IMR-90 (cell line): ENCODE measurements around the gene USP9X. TPM values are rescaled to one million over a fixed set of nuclear protein-coding genes. Genes with fewer than 3 reads are reported as not detected.

Source experiments
- ATAC-seq: fragments of 200-7000 bp; cut with Tn5 transposase; 2 replicates; pipeline ENCODE4 v1.9.1; 2020; ENCODE audit warnings: low read depth, mild to moderate bottlenecking, moderate library complexity
- BruUV-seq: library from RNA; stranded (reverse); fragments of 400-500 nt; replicated peaks from 2 replicates; lab custom pipeline; 2021; lab: Mats Ljungman, UMichigan
- CTCF ChIA-PET: fragments of 300-600 bp; formaldehyde crosslinking; extraction: SDS; loops from one replicate; lab custom pipeline; 2021; ENCODE audit warnings: antibody characterized with exemption; lab: Yijun Ruan, JAX
- POLR2A ChIA-PET: fragments of 300-600 bp; sonication (Branson Sonifier 250); formaldehyde crosslinking; loops from one replicate; lab custom pipeline; 2022; ENCODE audit warnings: antibody characterized with exemption; ENCODE audit not compliant: unreplicated experiment; lab: Charles Lee
- DNase-seq: peaks from one replicate; pipeline ENCODE4 v3.0.0; 2013
- H2AFZ ChIP-seq: replicated peaks from 2 replicates; pipeline ENCODE3; 2013; ENCODE audit warnings: low read length, mild to moderate bottlenecking; ENCODE audit not compliant: poor library complexity
- H2AK5ac ChIP-seq: 2 replicates; pipeline ENCODE4 v1.6.1; 2013; ENCODE audit warnings: low read depth, low read length, inconsistent platforms
- H2AK9ac ChIP-seq: replicated peaks from 2 replicates; pipeline ENCODE3; 2013; ENCODE audit warnings: mild to moderate bottlenecking, low read depth, low read length, moderate library complexity; ENCODE audit not compliant: poor library complexity
- H2BK120ac ChIP-seq: 2 replicates; pipeline ENCODE4 v1.6.1; 2013; ENCODE audit warnings: low read depth, low read length, inconsistent platforms
- H2BK15ac ChIP-seq: 3 replicates; pipeline ENCODE4 v1.6.1; 2013; ENCODE audit warnings: low read depth, low read length, inconsistent platforms
- H2BK20ac ChIP-seq: 2 replicates; pipeline ENCODE4 v1.6.1; 2013; ENCODE audit warnings: low read depth, mild to moderate bottlenecking, inconsistent platforms, low read length, moderate library complexity
- H2BK5ac ChIP-seq: 2 replicates; pipeline ENCODE4 v1.6.1; 2013; ENCODE audit warnings: mild to moderate bottlenecking, low read depth, low read length, inconsistent platforms; ENCODE audit not compliant: poor library complexity, severe bottlenecking
- H3K14ac ChIP-seq: replicated peaks from 2 replicates; pipeline ENCODE4 v1.6.1; 2013; ENCODE audit warnings: low read depth, low read length, inconsistent platforms
- H3K18ac ChIP-seq: 2 replicates; pipeline ENCODE4 v1.6.1; 2013; ENCODE audit warnings: low read depth, low read length, control low read depth
- H3K23ac ChIP-seq: 2 replicates; pipeline ENCODE4 v1.6.1; 2013; ENCODE audit warnings: low read depth, low read length, inconsistent platforms
- H3K27ac ChIP-seq: 2 replicates; pipeline ENCODE4 v1.5.1; 2013; ENCODE audit warnings: mild to moderate bottlenecking, control low read depth, low read length; ENCODE audit not compliant: insufficient read depth
- H3K27me3 ChIP-seq: 2 replicates; pipeline ENCODE4 v1.6.1; 2013; ENCODE audit warnings: low read length; ENCODE audit not compliant: control insufficient read depth, insufficient read depth
- H3K36me3 ChIP-seq: 2 replicates; pipeline ENCODE4 v1.6.1; 2013; ENCODE audit warnings: low read length, mixed read lengths; ENCODE audit not compliant: control insufficient read depth, insufficient read depth
- H3K4ac ChIP-seq: 2 replicates; pipeline ENCODE4 v1.6.1; 2013; ENCODE audit warnings: low read depth, low read length, inconsistent platforms
- H3K4me1 ChIP-seq: 2 replicates; pipeline ENCODE4 v1.6.1; 2013; ENCODE audit warnings: low read length, mixed read lengths; ENCODE audit not compliant: control insufficient read depth, insufficient read depth
- H3K4me2 ChIP-seq: 2 replicates; pipeline ENCODE4 v1.6.1; 2013; ENCODE audit warnings: low read depth, mild to moderate bottlenecking, control low read depth, low read length, moderate library complexity
- H3K4me3 ChIP-seq: 2 replicates; pipeline ENCODE4 v1.5.1; 2013; ENCODE audit warnings: low read depth, mild to moderate bottlenecking, control low read depth, low read length, moderate library complexity; ENCODE audit not compliant: insufficient read depth
- H3K56ac ChIP-seq: 2 replicates; pipeline ENCODE4 v1.6.1; 2013; ENCODE audit warnings: low read length, inconsistent platforms; ENCODE audit not compliant: insufficient read depth; ENCODE audit errors: extremely low read depth
- H3K79me1 ChIP-seq, 2 experiments: 2 replicates each; pipeline ENCODE4 v1.6.1; 2013; ENCODE audit warnings: low read length in 2 of 2, inconsistent platforms in 1 of 2, low read depth in 1 of 2
- H3K9ac ChIP-seq: 2 replicates; pipeline ENCODE4 v1.6.1; 2013; ENCODE audit warnings: low read depth, low read length, control low read depth
- H3K9me1 ChIP-seq: 2 replicates; pipeline ENCODE4 v1.6.1; 2013; ENCODE audit warnings: low read length, inconsistent platforms; ENCODE audit not compliant: insufficient read depth
- H3K9me3 ChIP-seq: 2 replicates; pipeline ENCODE4 v1.6.1; 2013; ENCODE audit warnings: low read length; ENCODE audit not compliant: control insufficient read depth, insufficient read depth
- H4K20me1 ChIP-seq: 2 replicates; pipeline ENCODE4 v1.6.1; 2013; ENCODE audit warnings: low read length, inconsistent platforms; ENCODE audit not compliant: insufficient read depth
- H4K5ac ChIP-seq: 2 replicates; pipeline ENCODE4 v1.6.1; 2013; ENCODE audit warnings: mild to moderate bottlenecking, low read depth, low read length, control low read depth
- H4K8ac ChIP-seq, 2 experiments: 2 replicates each; pipeline ENCODE4 v1.6.1; 2013; ENCODE audit warnings: low read depth in 2 of 2, low read length in 2 of 2, control low read depth in 1 of 2, inconsistent platforms in 1 of 2
- H4K91ac ChIP-seq: 2 replicates; pipeline ENCODE4 v1.6.1; 2013; ENCODE audit warnings: low read depth, low read length, inconsistent platforms; ENCODE audit not compliant: insufficient read depth
- BHLHE40 ChIP-seq: fragments of 150-350 bp; IDR thresholded peaks from 2 replicates; pipeline ENCODE4 v1.6.1; 2016; ENCODE audit warnings: mild to moderate bottlenecking, low read depth, low read length
- CEBPB ChIP-seq: IDR thresholded peaks from 2 replicates; pipeline ENCODE4 v1.6.1; 2012; ENCODE audit warnings: low read depth, low read length, improper control_type of control experiment
- CHD1 ChIP-seq: IDR thresholded peaks from 2 replicates; pipeline ENCODE4 v1.6.1; 2012; ENCODE audit warnings: low read depth, low read length, improper control_type of control experiment
- ELK1 ChIP-seq: fragments of 150-350 bp; IDR thresholded peaks from 2 replicates; pipeline ENCODE4 v1.6.1; 2016; ENCODE audit warnings: low read depth, mild to moderate bottlenecking, low read length, moderate library complexity, borderline replicate concordance
- FOS ChIP-seq: fragments of 150-350 bp; IDR thresholded peaks from 2 replicates; pipeline ENCODE4 v1.6.1; 2016; ENCODE audit warnings: low read depth, low read length
- MAFK ChIP-seq: IDR thresholded peaks from 2 replicates; pipeline ENCODE4 v1.6.1; 2012; ENCODE audit warnings: low read depth, low read length, improper control_type of control experiment
- NFE2L2 ChIP-seq: fragments of 150-350 bp; IDR thresholded peaks from 2 replicates; pipeline ENCODE4 v1.6.1; 2016; ENCODE audit warnings: low read depth, mild to moderate bottlenecking, low read length
- POLR2A ChIP-seq: IDR thresholded peaks from 2 replicates; pipeline ENCODE4 v1.6.1; 2012; ENCODE audit warnings: mild to moderate bottlenecking, low read depth, low read length
- RAD21 ChIP-seq: IDR thresholded peaks from 2 replicates; pipeline ENCODE4 v1.6.1; 2012; ENCODE audit warnings: low read length, improper control_type of control experiment
- RCOR1 ChIP-seq: IDR thresholded peaks from 2 replicates; pipeline ENCODE4 v1.6.1; 2012; ENCODE audit warnings: mild to moderate bottlenecking, low read length, improper control_type of control experiment; ENCODE audit not compliant: insufficient replicate concordance
- RFX5 ChIP-seq: IDR thresholded peaks from 2 replicates; pipeline ENCODE4 v1.8.0; 2012; ENCODE audit warnings: low read depth, mild to moderate bottlenecking, low read length, moderate library complexity
- SMC3 ChIP-seq: fragments of 150-350 bp; IDR thresholded peaks from 2 replicates; pipeline ENCODE4 v1.6.1; 2016; ENCODE audit warnings: low read depth, mild to moderate bottlenecking, antibody characterized with exemption, low read length, moderate library complexity
- WGBS, 2 experiments: methylation state at CpG; one replicate each; pipeline versions ENCODE4 v1.1.5 to v1.1.7; 2013; ENCODE audit warnings: missing lambda C conversion rate in 2 of 2; ENCODE audit not compliant: insufficient read length in 1 of 2; ENCODE audit errors: extremely low coverage in 2 of 2; 5-methylcytosine and 5-hydroxymethylcytosine counted together
- dilution Hi-C: fragments of 300-500 bp; cut with HindIII; formaldehyde crosslinking; loops from one replicate; pipeline ENCODE4 v1.14.3; 2018; ENCODE audit warnings: low sequenced_read_pairs; ENCODE audit not compliant: unreplicated experiment
- in situ Hi-C: fragments of 300-500 bp; cut with MboI; formaldehyde crosslinking; loops from 3 replicates; pipeline ENCODE4 v1.14.3; 2019; ENCODE audit warnings: low sequenced_read_pairs, inconsistent platforms, mixed read lengths
- intact Hi-C: fragments of 100-400 bp; cut with micrococcal nuclease; formaldehyde crosslinking; loops from 2 replicates; pipeline ENCODE4 v1.10.0; 2022
- polyA plus RNA-seq, 3 experiments: library from polyadenylated mRNA; depleted of rRNA; stranded (reverse); fragments of >200 nt; gene quantifications; 2 replicates each; pipeline ENCODE4 v1.2.3, GENCODE V29; 2012; ENCODE audit warnings: low replicate concordance in 1 of 3
- total RNA-seq: library from RNA; depleted of rRNA; stranded (reverse); fragments of >200 nt; gene quantifications from 2 replicates; pipeline ENCODE4 v1.2.3, GENCODE V29; 2012
- TF ChIP-seq, protein P1 (sequence below): fragments of 150-350 bp; IDR thresholded peaks from 2 replicates; pipeline ENCODE4 v1.6.1; 2017; ENCODE audit warnings: mild to moderate bottlenecking, antibody characterized with exemption, low read length, low read depth
- TF ChIP-seq, protein P2 (sequence below): conservative IDR thresholded peaks from 2 replicates; pipeline ENCODE4 v1.5.1; 2012; ENCODE audit warnings: mild to moderate bottlenecking, low read depth, low read length, improper control_type of control experiment

The USP9X gene
- total and polyA plus RNA-seq, 2 of the 4 experiments (the other 2 are of a cell fraction), result 17.5 to 104 TPM

DNA sequence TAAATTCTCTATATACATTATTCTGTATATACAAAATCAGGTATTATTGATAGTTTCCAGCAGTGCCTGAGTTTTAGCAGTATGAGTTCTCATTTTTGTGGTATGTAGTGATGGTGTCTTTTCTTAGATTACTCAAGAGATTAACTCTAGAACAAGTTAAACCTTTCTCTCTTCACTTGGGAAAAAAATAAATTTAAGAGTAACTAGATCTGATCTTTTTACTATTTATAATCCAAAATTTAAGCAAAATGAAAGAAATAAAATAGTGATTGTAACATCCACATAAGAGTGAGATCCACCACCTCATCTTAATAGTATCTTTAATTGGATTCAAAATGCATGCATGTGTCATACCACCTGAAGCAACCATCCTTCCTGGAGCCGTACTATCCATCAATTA, 124.6 kb downstream of the USP9X start:
- no peak overlapping the region for H2AK9ac ChIP-seq
- no peaks in the 10 kb centered on the region for H3K4me1 ChIP-seq
- H3K36me3 ChIP-seq, result peaks cover 30% of the 10 kb centered on the region
- no TSS peak for BruUV-seq
- H3K27ac ChIP-seq, result no peak overlapping the region
- no peak overlapping the region for H4K5ac ChIP-seq
- H2BK120ac ChIP-seq, result no peak overlapping the region
- no peak for DNase-seq
- no peak overlapping the region for H3K4me2 ChIP-seq
- H2BK20ac ChIP-seq, result no peak overlapping the region
- no peak overlapping the region for H4K8ac ChIP-seq
- H3K79me1 ChIP-seq, result no peaks in the 10 kb centered on the region; a peak in 1 of 4 replicates
- no peaks in the 10 kb centered on the region for H3K27me3 ChIP-seq
- peaks cover 18% of the 10 kb centered on the region for H3K9me3 ChIP-seq
- no peak overlapping the region for H2BK15ac ChIP-seq
- H3K4ac ChIP-seq, result no peak overlapping the region
- no peaks in the 10 kb centered on the region for H3K9me1 ChIP-seq
- H4K20me1 ChIP-seq, result no peaks in the 10 kb centered on the region
- no peak overlapping the region for H2BK5ac ChIP-seq
- no peak overlapping the region for H3K18ac ChIP-seq
- WGBS, 2 experiments, result no CpG with 5 or more reads among the region's 1 CpG
- no peak overlapping the region for H3K9ac ChIP-seq
- no peak overlapping the region for H4K91ac ChIP-seq
- no peak overlapping the region for H3K4me3 ChIP-seq
- TF ChIP-seq, protein P1, sequence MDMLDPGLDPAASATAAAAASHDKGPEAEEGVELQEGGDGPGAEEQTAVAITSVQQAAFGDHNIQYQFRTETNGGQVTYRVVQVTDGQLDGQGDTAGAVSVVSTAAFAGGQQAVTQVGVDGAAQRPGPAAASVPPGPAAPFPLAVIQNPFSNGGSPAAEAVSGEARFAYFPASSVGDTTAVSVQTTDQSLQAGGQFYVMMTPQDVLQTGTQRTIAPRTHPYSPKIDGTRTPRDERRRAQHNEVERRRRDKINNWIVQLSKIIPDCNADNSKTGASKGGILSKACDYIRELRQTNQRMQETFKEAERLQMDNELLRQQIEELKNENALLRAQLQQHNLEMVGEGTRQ, result no peak
- TF ChIP-seq BHLHE40 (no peak), RCOR1 (no peak), RFX5 (no peak), NFE2L2 (no peak), ELK1 (no peak), FOS (no peak), SMC3 (no peak), RAD21 (no peak), CEBPB (no peak), POLR2A (no peak), MAFK (no peak), CHD1 (no peak)
- TF ChIP-seq, protein P2, sequence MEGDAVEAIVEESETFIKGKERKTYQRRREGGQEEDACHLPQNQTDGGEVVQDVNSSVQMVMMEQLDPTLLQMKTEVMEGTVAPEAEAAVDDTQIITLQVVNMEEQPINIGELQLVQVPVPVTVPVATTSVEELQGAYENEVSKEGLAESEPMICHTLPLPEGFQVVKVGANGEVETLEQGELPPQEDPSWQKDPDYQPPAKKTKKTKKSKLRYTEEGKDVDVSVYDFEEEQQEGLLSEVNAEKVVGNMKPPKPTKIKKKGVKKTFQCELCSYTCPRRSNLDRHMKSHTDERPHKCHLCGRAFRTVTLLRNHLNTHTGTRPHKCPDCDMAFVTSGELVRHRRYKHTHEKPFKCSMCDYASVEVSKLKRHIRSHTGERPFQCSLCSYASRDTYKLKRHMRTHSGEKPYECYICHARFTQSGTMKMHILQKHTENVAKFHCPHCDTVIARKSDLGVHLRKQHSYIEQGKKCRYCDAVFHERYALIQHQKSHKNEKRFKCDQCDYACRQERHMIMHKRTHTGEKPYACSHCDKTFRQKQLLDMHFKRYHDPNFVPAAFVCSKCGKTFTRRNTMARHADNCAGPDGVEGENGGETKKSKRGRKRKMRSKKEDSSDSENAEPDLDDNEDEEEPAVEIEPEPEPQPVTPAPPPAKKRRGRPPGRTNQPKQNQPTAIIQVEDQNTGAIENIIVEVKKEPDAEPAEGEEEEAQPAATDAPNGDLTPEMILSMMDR, result no peak
- in situ Hi-C loops, result no loop called here
- intact Hi-C loops, result no loop called here
- ATAC-seq, result no peak
- no peak overlapping the region for H3K56ac ChIP-seq
- ChIA-PET POLR2A (no interaction called here), CTCF (interaction anchor here (1.0 kb wide), 1 partner anchor 30 kb away, joined by 3 read pairs; no protein-coding TSS in a partner anchor)
- no peak overlapping the region for H2AFZ ChIP-seq
- no peak overlapping the region for H3K23ac ChIP-seq
- H3K14ac ChIP-seq, result no peak overlapping the region
- dilution Hi-C loops, result no loop called here
- no peak overlapping the region for H2AK5ac ChIP-seq
